Measurements from ENCODE around the gene SFXN3.

Gene SFXN3

DNA sequence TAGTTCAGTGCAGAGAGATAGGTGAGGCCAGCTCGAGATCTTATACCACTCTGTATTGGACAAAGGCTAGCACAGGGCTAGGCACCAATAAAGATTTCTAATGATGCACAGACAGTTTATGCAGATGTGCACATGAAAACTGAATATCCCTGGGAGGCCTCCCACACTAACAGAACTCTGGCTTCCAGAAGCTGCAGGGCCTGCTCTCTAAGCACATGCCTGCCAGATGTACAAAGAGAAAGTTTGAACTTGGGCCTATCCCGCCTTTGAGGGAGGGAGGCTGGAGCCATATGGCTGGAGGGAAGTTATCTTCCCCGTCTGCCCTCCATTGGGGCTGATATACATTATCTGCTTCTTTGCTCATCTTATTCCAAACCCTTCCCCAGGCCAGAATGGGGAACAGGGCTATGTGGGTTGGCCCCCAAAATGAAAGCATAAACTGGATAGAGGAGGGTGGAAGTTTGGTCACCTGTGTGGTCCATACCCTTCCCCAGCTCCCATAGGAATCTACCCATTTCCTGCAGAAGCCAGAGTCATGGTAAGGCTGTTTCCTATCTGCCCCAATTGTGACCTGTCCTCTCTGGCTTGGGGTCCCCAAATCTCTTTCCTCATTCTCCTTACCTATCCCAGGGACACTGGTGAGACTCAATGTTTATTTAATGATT, 34.6 kb downstream of the SFXN3 start:
- H3K27me3 Mint-ChIP-seq = peaks cover 65% of the 10 kb centered on the region
- peaks cover 49% of the 10 kb centered on the region for H3K4me1 Mint-ChIP-seq
- no peak for DNase-seq
- ATAC-seq = no peak
- H3K9me3 Mint-ChIP-seq = no peaks in the 10 kb centered on the region
- peak overlapping the region in 1 of 2 donors; percentile 58 for H3K4me3 Mint-ChIP-seq
- H3K27ac Mint-ChIP-seq = no peak overlapping the region

DNA sequence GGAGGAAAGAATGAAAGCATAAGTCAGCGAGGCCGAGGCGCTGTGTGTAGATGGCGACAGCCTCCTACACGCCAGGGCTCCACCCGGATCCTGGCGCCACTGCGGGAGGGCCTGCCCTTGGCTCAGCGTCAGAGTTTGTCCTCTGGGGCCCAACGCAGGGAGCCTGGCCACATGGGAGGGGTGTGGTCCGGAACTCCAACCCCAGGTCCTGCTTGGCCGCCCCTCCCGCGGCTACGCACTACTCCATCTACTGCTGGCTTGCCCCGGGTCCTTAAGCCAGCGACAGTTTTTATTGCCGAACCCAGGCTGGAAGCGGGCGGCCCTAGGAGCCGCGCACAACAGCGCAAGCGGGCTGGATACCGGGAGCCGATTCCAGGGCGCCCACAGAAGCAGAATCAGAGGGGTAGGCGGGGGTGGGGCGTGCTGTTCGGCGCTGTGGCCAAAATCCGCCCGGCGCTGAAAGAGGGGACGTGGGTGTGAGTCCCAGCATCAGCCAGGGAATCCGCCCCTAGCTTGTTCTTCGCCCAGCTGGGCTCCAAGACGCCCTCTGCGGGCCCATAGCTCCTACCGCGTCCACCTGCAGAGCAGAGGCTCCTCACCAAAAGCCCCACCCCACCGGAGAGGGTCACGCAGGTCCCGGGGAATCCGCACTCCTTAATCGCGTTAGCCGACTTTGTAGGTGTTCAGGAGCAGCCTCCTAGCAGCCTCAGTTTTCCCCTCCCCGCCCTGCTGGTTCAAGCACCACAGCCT, 35.3 kb downstream of the SFXN3 start:
- no peak overlapping the region for H3K27ac Mint-ChIP-seq
- H3K9me3 Mint-ChIP-seq = no peaks in the 10 kb centered on the region

DNA sequence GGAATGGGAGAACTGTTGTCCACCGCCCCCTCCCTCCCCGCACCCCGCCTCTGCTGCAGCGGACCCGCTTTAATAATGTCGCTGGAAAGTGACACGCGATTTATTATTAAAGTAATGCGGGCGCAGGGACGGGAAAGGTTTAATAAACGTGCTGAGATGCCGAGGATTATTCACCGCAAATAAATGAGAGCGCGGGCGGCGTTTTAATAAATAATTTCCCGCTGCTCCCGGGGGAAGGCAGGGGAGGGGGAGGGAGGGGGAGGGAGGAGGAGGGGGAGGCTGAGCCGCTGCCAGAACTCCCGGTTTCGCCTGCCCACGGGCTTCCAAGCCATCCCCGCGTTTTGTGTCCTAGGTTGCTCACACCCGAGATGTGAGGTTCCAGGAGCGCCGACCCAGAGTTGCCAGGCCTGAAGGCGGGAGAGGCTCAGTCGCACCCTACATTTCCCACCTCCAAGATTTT, 35.9 kb downstream of the SFXN3 start:
- Mint-ChIP-seq H3K27me3 (peaks cover 67% of the 10 kb centered on the region), H3K4me1 (peaks cover 52% of the 10 kb centered on the region), H3K9me3 (no peaks in the 10 kb centered on the region), H3K27ac (no peak overlapping the region), H3K4me3 (peak overlapping the region; percentile 85 to 94)
- DNase-seq (no peak), ATAC-seq (no peak)

More for the DNA sequence above, 35.3 kb downstream of the SFXN3 start:
- peak; percentile 50 to 56 for DNase-seq
- peak; percentile 68 for ATAC-seq
- H3K4me1 Mint-ChIP-seq = peaks cover 52% of the 10 kb centered on the region
- H3K27me3 Mint-ChIP-seq = peaks cover 67% of the 10 kb centered on the region
- H3K4me3 Mint-ChIP-seq = peak overlapping the region; percentile 58 to 85

DNA sequence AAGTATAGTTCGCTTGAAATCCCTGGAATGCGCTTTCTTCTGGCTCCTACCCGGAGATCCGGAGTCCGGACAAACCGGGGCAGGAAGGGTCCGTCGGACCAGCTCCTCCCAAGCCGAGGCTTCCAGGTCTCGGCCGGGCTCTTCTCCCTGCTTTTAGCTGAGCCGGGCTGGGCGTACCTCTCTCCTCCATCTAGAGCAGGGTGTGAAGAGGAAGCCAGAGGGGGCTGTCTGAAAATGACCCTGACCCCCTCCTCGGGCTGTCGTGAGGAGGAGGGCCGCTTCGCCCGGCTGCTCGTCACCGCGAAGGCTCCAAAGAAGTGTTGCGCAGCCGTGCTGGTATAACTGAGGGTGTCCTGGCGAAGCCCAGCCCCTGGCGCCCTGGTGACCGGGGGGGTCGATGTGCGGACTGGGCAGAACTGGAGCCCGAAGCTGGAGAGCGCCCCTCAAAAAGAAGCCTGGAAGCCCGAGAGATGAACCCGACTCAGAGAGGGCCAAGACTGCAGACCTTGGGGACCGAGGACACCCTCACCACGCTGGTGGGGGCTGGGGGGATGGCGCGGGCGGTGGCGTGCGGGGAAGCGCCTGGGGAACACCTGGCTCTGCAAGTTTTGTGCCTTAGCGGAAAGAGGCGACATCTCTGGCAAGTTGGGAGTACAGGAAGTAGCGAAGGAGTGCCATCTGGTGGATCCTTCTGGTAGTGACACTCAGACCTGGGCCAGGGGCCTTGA, 36.5 kb downstream of the SFXN3 start:
- DNase-seq (peak; percentile 76 to 78), ATAC-seq (peak; percentile 66)
- Mint-ChIP-seq H3K27me3 (peaks cover 67% of the 10 kb centered on the region), H3K27ac (peak overlapping the region in 1 of 2 donors; percentile 85), H3K4me1 (peaks cover 46% of the 10 kb centered on the region), H3K9me3 (no peaks in the 10 kb centered on the region), H3K4me3 (peak overlapping the region; percentile 85 to 94)

DNA sequence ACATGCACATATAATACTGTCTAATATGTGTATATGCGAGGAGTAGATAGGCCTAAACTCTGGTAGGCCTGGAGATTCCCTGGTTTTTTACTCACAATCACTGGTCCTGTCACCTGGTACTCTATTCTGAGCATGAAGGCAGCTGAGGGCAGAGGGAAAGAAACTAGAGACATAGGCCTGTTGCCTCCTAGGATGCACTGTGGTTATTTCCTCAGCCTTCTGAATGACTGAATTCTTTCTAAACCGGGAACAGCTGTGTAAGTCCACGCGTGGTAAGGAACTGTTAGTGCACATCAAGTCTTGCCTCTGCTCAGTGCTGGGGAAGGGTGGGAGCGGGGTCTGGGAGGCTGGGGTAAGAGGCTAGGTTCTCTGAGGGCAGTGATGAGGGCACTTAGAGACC, 38.4 kb downstream of the SFXN3 start:
- H3K4me3 Mint-ChIP-seq = no peak overlapping the region
- no peak for DNase-seq
- peak overlapping the region in 1 of 2 donors; percentile 41 for H3K27ac Mint-ChIP-seq
- H3K9me3 Mint-ChIP-seq = no peaks in the 10 kb centered on the region
- ATAC-seq = no peak
- H3K4me1 Mint-ChIP-seq = peaks cover 31% of the 10 kb centered on the region
- H3K27me3 Mint-ChIP-seq = peaks cover 67% of the 10 kb centered on the region

DNA sequence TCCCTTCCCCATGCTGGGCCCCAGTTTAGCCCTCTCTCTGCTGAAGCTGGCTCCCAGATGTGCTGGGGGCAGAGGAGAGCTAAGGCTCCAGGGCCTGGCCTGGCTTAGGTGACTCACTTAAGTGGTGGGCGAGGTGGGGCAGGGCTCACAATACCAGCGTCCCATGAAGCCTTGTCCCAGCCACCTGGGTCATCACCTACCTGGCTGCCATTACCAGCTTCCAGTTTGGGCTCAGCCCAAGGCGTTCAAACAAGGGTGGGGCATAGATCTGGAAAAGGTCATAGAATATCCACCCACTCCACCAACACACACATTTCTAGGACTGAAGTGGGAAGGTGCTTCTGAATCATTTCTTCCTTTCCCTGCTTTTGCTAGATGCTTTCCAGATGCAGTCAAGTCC, 39.1 kb downstream of the SFXN3 start:
- H3K4me1 Mint-ChIP-seq = peaks cover 31% of the 10 kb centered on the region
- DNase-seq (no peak), ATAC-seq (no peak)
- H3K9me3 Mint-ChIP-seq = no peaks in the 10 kb centered on the region
- H3K27me3 Mint-ChIP-seq = peaks cover 65% of the 10 kb centered on the region
- no peak overlapping the region for H3K27ac Mint-ChIP-seq
- H3K4me3 Mint-ChIP-seq = no peak overlapping the region

DNA sequence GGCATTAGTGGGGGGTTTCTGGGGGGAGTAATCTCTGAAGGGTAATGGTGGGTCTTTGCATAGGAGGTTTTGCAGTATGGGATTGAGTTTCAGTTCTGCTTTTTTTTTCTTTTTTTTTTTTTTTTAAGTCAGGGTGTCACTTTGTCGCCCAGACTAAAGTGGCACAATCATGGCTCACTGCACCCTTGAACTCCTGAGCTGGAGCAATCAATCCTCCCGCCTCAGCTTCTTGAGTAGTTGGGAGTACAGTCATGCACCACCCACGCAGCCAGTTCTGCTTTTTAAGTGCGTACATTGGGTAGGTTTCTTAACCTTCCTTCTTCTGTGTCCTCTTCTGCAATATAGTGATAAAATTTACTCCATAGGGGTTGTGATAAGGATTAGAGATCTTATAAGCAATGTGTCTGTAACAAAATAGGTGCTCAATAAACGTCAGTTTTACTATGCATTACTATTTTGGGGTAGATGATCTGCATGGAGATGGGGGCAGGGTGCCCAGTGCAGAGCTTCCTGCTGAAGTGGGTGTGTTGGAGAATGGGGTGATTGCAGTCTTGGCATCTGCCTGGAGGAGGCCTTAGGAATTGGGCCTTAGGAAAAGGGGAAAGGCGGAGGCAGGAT, 40.3 kb downstream of the SFXN3 start:
- ATAC-seq (no peak), DNase-seq (no peak)
- peaks cover 65% of the 10 kb centered on the region for H3K27me3 Mint-ChIP-seq
- no peaks in the 10 kb centered on the region for H3K9me3 Mint-ChIP-seq
- H3K4me3 Mint-ChIP-seq = no peak overlapping the region
- H3K27ac Mint-ChIP-seq = no peak overlapping the region
- peaks cover 22% of the 10 kb centered on the region for H3K4me1 Mint-ChIP-seq

DNA sequence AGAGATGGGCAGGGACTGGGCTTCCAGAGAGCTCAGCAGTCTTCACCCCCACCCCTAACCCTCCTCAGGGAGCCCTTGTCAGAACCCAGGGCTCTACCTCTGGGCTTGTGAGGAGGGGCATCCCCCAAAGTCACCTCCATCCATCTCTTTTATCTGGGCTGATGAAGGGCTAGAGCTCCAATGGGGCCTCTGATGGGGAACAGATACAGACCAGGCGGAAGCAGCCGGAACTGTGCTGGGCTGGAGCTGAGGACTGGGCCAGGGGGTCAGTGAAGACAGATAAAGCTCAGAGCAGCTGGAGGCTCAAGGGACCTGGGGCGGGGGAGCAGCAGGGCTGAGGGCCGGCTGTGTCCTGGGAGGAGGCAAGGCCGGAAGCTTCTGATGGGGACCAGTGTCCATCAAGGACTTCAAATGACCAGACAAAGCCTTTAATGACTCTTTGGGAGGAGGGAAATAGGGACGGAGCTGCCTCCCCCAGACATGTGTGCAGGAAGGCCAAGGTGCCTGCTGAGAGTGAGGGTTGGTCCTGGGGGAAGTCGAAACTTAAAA, 40.9 kb downstream of the SFXN3 start:
- Mint-ChIP-seq H3K27ac (no peak overlapping the region), H3K4me3 (no peak overlapping the region), H3K9me3 (no peaks in the 10 kb centered on the region), H3K4me1 (peaks cover 19% of the 10 kb centered on the region), H3K27me3 (peaks cover 65% of the 10 kb centered on the region)
- no peak for DNase-seq
- no peak for ATAC-seq

DNA sequence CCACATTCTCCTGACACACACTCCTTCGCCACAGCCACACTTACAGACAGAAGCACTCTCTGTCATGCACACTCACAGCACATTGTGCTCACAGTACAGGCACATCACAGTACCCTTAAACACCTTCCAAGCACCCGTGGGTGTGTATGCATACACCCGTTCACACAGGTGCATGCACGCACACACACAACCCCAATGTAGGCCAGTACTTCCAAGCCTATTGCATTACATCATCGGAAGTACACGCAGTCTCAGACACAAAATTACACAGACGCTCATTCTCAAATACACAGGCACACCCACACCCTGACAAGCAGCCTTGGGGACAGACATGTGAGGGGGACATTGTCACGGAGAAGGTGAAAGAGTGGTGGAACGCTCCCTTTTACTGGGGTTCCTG, 41.9 kb downstream of the SFXN3 start:
- H3K9me3 Mint-ChIP-seq = no peaks in the 10 kb centered on the region
- DNase-seq = no peak
- no peak overlapping the region for H3K4me3 Mint-ChIP-seq
- no peak overlapping the region for H3K27ac Mint-ChIP-seq
- ATAC-seq = no peak
- peaks cover 10% of the 10 kb centered on the region for H3K4me1 Mint-ChIP-seq
- H3K27me3 Mint-ChIP-seq = peaks cover 55% of the 10 kb centered on the region

DNA sequence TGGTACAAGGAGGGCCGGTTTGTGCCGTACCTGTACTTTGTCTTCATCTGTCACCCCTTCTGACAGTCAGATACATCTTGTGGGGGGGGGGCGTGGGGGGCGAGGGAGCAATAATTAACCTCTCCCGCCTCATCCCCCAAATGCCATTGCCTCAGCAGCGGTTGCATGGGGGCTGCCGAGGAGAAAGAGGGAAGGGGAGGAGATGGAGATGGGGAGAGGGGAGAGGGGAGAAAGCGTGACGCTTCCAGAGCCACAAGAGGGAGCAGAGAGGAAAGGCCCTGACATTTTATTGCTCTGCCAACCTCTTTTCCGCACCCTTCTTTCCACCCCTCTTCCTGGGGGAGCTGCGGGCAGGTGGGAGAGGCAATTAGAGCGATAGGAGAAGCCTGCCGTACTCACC, 42.6 kb downstream of the SFXN3 start:
- Mint-ChIP-seq H3K9me3 (no peaks in the 10 kb centered on the region), H3K4me1 (peaks cover 10% of the 10 kb centered on the region), H3K4me3 (no peak overlapping the region), H3K27me3 (peaks cover 62% of the 10 kb centered on the region), H3K27ac (no peak overlapping the region)
- ATAC-seq (no peak), DNase-seq (no peak)

DNA sequence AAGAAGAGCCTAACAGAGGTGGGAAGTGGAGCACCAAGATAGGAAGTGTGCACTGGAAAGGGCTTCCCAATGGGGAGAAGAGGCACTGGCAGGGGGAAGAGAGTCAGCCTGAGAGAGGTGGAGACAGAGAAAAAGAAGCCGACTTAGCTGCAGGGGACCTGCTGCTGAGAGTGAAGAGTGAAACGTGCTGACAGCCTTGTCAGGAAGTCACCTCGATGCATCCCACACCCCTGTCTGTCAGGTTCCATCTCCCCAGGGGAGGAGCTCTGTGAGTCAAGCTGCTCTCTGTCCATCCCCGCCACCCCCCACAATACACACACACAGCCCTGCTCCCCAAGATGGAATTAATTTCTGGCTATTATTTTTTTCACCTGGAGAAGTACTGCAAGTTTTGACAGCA, 44.7 kb downstream of the SFXN3 start:
- Mint-ChIP-seq H3K4me1 (peaks cover 10% of the 10 kb centered on the region), H3K27ac (no peak overlapping the region), H3K27me3 (peaks cover 80% of the 10 kb centered on the region)

DNA sequence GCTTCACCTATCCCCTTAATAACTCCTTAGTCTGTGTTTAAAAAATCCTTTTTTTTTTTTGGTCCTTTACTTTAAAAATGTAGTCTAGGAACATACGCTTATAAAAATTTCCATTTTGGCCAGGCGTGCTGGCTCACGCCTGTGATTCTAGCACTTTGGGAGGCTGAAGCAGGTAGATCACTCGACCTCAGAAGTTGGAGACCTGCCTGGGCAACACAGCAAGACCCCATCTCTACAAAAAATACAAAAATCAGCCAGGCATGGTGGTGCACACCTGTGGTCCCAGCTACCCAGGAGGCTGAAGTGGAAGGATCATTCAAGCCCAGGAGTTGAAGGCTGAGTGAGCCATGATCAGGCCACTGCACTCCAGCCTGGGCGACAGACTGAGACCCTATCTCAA, 45.6 kb downstream of the SFXN3 start:
- H3K27ac Mint-ChIP-seq = no peak overlapping the region
- no peak for DNase-seq
- H3K4me3 Mint-ChIP-seq = no peak overlapping the region
- H3K4me1 Mint-ChIP-seq = peaks cover 3% of the 10 kb centered on the region
- H3K27me3 Mint-ChIP-seq = peaks cover 84% of the 10 kb centered on the region
- H3K9me3 Mint-ChIP-seq = no peaks in the 10 kb centered on the region
- no peak for ATAC-seq

More for the DNA sequence above, 44.7 kb downstream of the SFXN3 start:
- Mint-ChIP-seq H3K4me3 (no peak overlapping the region), H3K9me3 (no peaks in the 10 kb centered on the region)
- ATAC-seq (no peak), DNase-seq (no peak)

DNA sequence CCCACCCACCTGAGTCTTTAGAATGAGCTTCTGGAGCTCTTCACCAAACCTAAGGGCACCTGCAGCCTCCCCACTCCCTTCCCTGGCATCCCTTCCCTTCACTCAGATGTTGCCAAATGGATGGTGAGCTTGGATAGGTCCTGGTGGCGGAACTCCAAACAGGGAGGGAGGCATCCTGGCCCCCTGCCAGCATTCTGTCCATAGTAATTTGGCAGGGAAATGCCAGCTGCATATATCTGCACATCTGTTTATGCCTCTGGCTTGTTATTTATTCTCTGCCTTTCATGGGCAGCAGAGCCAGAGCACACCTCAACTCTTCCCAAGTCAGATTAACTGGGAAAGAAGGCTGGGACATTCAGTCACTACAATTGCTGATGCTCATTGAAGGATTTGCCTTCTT, 48.8 kb downstream of the SFXN3 start:
- H3K4me3 Mint-ChIP-seq = no peak overlapping the region
- H3K9me3 Mint-ChIP-seq = no peaks in the 10 kb centered on the region
- no peaks in the 10 kb centered on the region for H3K4me1 Mint-ChIP-seq
- H3K27ac Mint-ChIP-seq = no peak overlapping the region
- peaks cover 76% of the 10 kb centered on the region for H3K27me3 Mint-ChIP-seq
- DNase-seq = no peak
- no peak for ATAC-seq

DNA sequence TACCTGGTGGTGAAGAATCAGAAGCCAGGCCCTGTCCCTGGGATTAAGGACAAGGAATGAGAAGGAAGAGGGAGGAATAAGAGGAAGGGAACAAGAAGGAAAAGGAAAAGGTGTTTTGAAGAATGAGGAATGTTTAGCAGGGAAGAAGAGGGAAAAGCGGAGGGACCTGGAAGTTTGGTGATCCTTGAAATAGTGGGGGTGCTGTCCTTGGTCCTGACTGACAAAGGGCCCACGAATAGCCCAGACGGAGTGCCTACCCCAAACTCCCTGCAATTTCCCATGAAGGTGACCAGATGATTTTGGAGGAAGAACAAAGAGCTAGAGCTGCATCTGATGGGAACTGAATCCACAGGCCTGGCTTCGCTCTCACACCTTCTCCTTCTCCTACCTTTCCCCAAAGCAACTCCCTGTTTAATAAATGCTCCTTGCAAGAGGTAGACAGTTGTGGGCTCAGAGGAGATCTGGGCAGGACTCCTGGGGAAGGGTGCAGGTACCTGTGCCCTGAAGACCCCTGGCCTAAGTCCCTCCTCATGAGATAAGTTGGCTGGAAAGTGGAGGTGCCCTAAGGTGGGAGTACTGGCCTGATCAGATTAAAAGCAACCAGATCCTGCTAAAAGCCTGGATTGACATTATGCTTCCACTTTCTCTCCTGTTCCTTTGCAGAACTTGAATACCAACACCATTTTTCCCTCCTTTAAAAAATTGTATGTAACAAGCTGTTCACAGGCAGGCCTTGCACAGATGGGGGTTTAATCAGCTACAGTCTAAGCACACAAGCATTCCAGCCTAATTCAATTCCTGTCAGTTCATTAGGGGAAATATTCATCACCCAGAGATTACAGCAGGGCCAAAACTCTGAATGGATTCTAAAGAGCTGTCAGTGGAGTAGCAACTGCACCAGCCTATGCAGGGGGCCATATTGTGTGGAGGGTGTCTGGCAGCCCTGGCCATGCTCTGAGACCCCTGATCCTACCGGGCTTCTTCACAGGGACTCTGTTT, 50.2 kb downstream of the SFXN3 start:
- Mint-ChIP-seq H3K4me3 (no peak overlapping the region), H3K9me3 (no peaks in the 10 kb centered on the region), H3K27ac (no peak overlapping the region), H3K27me3 (peaks cover 74% of the 10 kb centered on the region), H3K4me1 (no peaks in the 10 kb centered on the region)
- DNase-seq (no peak), ATAC-seq (no peak)

All from stimulated activated naive CD8-positive, alpha-beta T cell treated with anti-CD3 and anti-CD28 coated beads, Interleukin-15, amount 100 ng/mL, for 72 hours (primary cell).